ENCODE data around the gene ITSN2.
"Not testable (repeated sequence)": the region's sequence is repeated elsewhere in the genome, so short reads cannot be mapped to it uniquely, and the experiment has no call there.

Gene ITSN2

DNA sequence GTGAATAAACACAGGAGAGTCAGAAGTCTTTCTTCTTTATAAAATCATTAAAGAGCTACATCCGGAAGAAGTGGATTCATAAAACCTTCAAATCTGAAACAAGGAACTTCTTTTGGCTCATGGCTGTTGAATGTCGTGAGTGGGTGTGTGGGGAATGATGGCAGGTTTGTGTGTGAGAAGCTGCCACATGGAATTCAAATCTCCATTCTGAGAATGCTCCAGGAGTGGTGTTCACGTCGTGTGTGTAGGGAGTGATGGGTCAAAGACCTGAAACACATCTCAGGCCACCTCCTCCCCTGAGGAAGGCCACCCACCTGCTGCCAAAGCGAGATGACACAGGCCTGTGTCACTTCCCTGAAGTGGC is 156.6 kb downstream of the ITSN2 start:
- TF ChIP-seq, protein P1, sequence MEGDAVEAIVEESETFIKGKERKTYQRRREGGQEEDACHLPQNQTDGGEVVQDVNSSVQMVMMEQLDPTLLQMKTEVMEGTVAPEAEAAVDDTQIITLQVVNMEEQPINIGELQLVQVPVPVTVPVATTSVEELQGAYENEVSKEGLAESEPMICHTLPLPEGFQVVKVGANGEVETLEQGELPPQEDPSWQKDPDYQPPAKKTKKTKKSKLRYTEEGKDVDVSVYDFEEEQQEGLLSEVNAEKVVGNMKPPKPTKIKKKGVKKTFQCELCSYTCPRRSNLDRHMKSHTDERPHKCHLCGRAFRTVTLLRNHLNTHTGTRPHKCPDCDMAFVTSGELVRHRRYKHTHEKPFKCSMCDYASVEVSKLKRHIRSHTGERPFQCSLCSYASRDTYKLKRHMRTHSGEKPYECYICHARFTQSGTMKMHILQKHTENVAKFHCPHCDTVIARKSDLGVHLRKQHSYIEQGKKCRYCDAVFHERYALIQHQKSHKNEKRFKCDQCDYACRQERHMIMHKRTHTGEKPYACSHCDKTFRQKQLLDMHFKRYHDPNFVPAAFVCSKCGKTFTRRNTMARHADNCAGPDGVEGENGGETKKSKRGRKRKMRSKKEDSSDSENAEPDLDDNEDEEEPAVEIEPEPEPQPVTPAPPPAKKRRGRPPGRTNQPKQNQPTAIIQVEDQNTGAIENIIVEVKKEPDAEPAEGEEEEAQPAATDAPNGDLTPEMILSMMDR (IDR thresholded peaks at IDR 0.05; ENCODE audit: low read length, missing control alignments), result no peak
- no peak for DNase-seq (ENCODE audit: low read depth)
- H3K4me3 ChIP-seq (replicated peaks; ENCODE audit: low read depth, low read length), result no peak overlapping the region

DNA sequence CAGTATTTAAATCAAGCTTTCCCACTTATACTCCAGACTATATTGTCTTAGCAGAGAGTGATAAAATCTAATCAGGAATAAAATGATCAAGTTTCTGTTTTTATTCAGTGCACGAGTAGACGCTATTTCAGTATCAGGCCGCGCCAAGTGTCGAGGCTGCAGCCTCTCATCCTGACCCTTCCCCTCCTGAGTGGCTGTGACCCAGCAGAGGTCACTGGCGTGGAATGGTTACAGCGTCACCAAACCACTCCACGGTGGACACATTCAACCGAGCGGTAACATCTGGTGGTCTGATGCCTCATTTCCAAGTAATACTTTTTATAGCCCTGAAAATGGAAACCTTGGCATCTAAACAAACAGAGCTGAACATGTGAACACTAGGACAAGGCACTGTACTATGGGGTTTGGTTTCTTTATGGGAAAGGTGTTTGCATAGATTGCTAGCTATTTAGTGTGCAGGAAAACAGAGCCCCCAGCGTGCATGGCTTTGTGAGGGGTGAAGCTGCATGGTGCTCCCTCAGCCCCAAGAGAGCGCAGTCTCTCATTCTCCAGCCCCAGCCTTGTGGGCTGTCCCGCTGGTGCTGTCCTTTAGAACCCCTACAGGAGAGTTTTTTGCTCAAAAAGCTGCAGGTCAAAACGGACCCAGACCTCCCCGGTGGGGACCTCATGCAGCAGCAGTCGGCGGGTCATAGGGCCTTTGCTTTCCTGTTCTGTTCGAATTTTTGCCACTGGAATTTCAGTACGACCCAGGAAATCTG is 157.1 kb downstream of the ITSN2 start:
- TF ChIP-seq, protein P1 (IDR thresholded peaks at IDR 0.05; ENCODE audit: low read length, missing control alignments), result no peak
- no peak for DNase-seq (ENCODE audit: low read depth)
- no peak overlapping the region for H3K4me3 ChIP-seq (replicated peaks; ENCODE audit: low read depth, low read length)

DNA sequence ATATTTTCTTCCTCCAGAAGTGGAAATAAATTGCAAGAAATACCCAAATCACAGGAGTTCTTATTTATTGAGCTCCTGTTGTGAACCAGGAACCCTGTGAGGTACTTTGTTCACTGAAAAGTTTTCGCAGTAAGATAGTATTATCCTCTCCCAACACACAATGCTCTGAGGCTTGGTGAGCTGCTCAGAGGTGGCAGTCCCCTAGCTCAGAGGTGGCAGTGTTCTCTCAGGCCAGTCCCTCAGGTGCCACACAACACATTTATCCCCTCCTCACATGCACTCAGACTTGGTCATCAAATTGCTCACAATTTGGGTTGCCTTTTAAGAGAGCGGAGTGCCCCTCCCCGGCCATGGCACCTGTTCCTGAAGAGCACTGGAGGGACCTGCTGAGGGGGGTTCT is 159.5 kb downstream of the ITSN2 start:
- TF ChIP-seq, protein P1 (IDR thresholded peaks at IDR 0.05; ENCODE audit: low read length, missing control alignments), result no peak
- H3K4me3 ChIP-seq (replicated peaks; ENCODE audit: low read depth, low read length), result no peak overlapping the region
- no peak for DNase-seq (ENCODE audit: low read depth)

GRCh38 chr2:24199968-24200590 is 160.3 kb downstream of the ITSN2 start:
- DNase-seq (ENCODE audit: low read depth), result no peak
- TF ChIP-seq, protein P1 (IDR thresholded peaks at IDR 0.05; ENCODE audit: low read length, missing control alignments), result no peak
- H3K4me3 ChIP-seq (replicated peaks; ENCODE audit: low read depth, low read length), result no peak overlapping the region

DNA sequence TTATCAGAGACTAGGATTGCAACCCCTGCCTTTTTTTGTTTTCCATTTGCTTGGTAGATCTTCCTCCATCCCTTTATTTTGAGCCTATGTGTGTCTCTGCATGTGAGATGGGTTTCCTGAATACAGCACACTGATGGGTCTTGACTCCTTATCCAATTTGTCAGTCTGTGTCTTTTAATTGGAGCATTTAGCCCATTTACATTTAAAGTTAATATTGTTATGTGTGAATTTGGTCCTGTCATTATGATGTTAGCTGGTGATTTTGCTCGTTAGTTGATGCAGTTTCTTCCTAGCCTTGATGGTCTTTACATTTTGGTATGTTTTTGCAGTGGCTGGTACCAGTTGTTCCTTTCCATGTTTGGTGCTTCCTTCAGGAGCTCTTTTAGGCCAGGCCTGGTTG is 163.1 kb downstream of the ITSN2 start:
- H3K4me3 ChIP-seq (replicated peaks; ENCODE audit: low read depth, low read length); DNase-seq (ENCODE audit: low read depth): not testable (repeated sequence)

GRCh38 chr2:24191848-24192247 is 168.5 kb downstream of the ITSN2 start:
- TF ChIP-seq, protein P1 (IDR thresholded peaks at IDR 0.05; ENCODE audit: low read length, missing control alignments), result no peak
- no peak for DNase-seq (ENCODE audit: low read depth)
- no peak overlapping the region for H3K4me3 ChIP-seq (replicated peaks; ENCODE audit: low read depth, low read length)

DNA sequence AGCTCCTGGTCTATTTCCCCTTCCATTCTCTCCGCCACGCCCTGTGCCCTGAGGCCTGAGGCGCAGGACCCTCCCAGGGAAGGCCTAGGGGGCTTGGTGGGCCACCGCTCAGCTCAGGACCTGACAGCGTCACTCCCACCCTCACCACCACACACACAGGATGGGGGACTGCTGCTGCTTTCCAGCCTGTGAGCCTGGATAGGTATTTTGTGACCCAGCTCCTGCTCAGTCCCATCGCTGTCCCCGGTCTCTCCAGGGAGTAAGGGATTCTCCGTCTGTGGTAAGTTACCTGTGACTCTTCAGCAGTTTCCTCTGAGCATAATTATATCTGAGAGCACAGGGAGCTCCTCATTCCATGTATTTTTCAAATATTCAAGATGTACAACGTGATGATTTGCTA is 169.2 kb downstream of the ITSN2 start:
- TF ChIP-seq, protein P1 (IDR thresholded peaks at IDR 0.05; ENCODE audit: low read length, missing control alignments), result no peak
- DNase-seq (ENCODE audit: low read depth), result no peak
- H3K4me3 ChIP-seq (replicated peaks; ENCODE audit: low read depth, low read length), result no peak overlapping the region
